Uterus (tissue), 2 donors: ENCODE measurements around the gene THEMIS.

Experiments used
- CTCF ChIP-seq, 4 experiments: fragments of 200-600 bp in 2 of 4; fragments of 450-650 bp in 2 of 4; sonication (generic) in 2 of 4; IDR thresholded peaks; one replicate each; pipeline ENCODE4 v1.5.1; 2016 to 2019; ENCODE audit warnings: antibody characterized with exemption in 4 of 4, mild to moderate bottlenecking in 2 of 4, moderate library complexity in 1 of 4
- POLR2A ChIP-seq, 2 donors: fragments of 450-650 bp; IDR thresholded peaks; one replicate each; pipeline ENCODE4 v1.6.1; 2016; ENCODE audit warnings: antibody characterized with exemption in 2 of 2, mild to moderate bottlenecking in 1 of 2, moderate library complexity in 1 of 2

GRCh38 chr6:127725821-127726220 is 175.0 kb downstream of the THEMIS start:
- no peak for TF ChIP-seq CTCF (IDR thresholded peaks at IDR 0.05)
- no peak for TF ChIP-seq POLR2A (IDR thresholded peaks at IDR 0.05)
